ENCODE measurements around the gene ARHGAP18.

ARHGAP18 gene

DNA sequence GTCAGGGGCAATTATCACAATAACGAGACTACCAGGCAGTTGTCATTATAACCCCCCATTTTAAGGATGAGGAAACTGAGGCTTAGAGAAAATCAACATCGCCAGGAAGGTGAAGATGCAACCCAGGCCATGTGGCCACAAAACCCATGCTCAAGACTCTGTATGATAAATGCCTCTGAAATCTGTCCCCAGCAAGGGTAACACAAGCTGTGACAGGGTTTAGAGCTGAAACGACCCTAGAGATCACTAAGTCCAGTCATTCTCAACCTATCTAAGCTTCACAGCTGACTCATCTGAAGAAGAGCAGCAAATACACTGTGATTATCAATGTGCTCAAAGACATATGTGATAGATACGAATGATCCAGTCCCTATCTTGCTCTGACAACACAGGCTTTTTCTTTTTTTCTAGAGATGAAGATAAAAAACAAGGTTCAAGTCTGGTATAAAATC lies 47.0 kb downstream of the ARHGAP18 start:
- no peak for DNase-seq

DNA sequence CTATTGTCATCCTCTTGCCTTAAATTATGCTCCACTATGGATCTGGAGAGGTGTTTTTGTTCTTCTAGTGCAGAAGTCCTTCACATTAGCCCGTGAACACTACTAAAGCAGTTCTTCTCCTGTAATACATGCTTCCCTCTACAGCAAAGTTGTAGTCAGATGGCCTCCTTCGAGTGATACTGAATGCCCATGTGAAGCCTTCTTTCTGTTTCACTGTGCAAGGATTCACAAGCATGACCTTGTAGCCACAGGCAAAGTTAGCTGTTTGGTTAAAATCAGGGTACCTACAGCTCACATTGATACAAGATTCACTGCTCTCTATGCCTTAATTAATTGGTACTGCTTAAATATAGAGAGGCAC lies 47.6 kb downstream of the ARHGAP18 start:
- DNase-seq, result no peak

DNA sequence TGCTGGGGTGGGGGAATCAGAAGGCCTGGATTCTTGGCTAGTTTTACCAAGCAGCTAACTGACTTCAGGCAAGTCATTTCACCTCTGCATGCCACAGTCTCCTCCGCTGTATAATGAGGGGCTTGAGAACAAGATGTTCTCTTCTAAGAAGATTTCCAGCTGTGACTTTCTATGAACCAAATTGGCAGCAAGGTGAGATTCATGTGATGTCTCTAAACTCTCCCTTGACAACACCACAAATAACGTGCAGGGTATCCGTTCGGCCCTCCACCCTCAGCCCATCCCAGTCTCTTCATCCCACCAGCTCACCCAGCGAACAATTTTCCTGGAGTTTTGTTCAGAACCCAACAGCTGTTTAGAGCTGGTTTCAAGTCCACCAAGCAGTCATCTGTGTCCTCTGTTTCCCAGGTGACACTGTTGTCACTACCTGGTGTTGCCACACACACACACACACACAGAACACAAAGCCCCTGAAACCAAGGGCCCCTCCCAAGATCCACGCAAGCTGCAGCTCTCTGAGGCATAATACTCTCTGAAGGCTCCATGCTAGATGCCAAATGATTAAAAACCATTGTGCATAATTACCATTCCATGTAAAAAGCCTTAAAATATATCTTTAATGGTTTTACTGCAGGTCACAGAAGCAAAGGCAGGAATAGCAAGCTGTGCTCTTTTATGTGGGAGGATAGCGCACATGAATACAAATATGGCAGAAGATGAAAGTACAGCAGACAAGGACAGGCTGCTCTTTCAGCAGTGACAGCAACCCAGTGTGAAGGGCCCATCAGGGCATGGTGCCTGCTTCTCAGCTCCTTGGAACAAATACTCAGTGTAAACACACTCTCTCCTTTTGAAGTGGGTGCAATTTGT lies 48.2 kb downstream of the ARHGAP18 start:
- DNase-seq, result peak; percentile 33

DNA sequence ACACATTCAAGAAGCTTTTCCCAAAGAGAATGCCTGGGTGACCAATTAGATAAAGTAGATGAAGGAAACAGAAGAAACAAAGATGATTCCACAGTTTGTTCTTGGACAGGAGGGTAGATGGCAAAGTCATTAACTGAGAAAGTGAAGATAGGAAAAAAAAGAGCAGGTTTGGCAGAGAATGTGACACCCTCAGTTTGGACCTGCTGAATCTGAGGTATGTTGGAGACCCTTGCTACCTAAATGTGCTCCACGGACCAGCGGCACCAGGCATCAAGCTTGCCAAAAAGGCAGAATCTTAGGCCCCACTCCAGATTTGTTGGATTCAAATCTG lies 49.7 kb downstream of the ARHGAP18 start:
- no peak for DNase-seq

DNA sequence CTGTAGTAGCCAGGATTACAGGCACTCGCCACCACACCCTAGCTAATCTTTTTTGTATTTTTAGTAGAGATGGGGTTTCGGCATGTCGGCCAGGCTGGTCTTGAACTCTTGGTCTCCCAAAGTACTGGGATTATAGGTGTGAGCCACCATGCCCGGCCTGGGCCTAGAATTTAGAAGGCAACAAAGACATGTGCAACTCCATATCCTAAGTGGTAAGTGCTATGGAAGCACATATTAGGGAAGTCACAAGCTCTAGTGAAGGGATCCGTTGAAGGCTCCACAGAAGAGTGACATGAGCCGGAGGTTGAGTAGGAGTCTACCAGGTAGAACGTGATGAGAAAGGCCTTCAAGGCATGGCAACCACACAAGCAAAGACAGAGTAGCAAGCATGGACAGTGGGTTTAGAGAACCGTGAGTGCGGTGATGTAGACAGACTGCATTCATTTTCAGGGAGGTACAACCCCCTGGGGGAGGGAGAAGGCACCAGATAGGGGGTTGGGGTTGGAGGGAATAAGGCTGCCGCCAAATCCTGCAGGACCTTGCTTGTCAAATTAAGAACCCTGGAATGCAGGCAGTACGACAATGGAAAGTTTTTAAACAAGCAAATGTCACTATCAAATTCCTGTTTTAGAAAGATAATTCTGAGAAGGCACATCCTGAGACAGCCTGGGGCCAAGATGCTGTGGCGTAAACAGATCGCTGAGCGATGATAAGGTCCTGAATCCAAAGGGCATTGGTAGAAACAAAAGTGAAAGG lies 50.2 kb downstream of the ARHGAP18 start:
- DNase-seq, result no peak

DNA sequence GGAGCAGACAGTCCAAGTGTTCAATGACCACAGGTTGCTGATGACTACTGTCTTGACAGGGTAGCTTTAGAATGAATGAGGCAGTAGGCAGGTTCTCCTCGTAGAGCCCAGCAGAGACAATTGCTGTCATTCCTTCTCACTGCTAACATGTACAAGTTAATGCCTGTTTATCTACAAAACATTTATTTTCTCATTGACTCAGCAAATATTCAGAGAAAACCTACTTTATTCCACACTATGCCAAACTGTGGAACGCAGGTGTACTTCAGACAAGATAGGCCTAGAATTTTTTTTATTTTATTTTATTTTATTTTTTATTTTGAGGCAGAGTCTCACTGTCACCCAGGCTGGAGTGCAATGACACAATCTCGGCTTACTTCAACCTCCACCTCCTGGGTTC lies 50.8 kb downstream of the ARHGAP18 start:
- DNase-seq, result no peak

DNA sequence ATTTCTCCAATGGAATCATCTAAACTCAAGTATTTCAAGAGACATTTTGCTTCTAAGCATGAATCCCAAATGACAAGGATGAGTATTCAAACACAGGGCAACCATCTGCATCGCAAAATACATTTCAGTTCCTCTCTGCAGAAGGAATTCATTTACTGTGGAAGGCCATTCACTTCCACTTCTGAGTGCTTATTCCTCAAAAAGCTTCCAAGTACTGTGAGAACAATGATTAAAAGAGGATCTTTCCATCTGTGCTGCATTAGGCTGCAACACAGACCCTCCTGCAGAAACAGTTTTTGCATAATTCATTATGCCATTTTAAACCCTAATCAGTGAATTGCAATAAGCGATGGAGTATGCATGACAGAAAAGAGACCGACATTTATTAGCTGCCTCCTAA lies 52.5 kb downstream of the ARHGAP18 start:
- DNase-seq, result no peak

DNA sequence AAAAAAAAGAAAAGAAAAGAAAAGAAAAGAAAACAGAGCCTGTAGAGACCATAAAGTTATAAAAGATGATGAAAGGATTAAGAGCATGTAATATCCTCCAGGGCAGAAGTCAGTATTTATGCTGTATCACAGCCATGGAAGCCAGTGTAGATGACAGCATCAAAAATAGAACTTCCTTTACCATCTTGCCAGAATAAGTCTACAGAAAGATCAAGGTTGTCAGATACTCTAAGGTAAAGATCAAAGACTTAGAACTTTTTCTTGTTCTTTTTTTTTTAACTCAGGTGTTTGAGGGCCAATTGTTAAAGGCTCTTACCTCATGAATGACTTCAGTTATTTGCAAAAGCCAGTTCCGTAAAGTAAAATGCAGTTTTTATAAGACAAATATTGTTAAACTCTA lies 54.6 kb downstream of the ARHGAP18 start:
- no peak for DNase-seq

DNA sequence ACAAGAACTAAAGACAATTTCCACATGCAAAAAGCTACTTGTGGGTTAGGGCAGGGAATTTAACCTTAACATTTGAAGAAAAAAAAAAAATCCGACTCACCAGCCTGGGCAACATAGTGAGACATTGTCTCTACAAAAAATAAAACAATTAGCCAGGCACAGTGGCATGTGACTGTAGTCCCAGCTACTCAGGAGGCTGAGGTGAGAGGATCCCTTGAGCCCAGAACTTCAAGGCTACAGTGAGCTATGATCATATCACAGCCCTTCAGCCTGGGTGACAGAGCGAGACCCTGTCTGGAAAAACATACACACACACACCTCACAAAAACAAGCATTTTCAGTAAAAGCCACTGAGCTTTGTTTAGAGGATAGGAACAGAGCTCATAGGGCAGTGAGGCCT lies 56.2 kb downstream of the ARHGAP18 start:
- DNase-seq, result no peak

DNA sequence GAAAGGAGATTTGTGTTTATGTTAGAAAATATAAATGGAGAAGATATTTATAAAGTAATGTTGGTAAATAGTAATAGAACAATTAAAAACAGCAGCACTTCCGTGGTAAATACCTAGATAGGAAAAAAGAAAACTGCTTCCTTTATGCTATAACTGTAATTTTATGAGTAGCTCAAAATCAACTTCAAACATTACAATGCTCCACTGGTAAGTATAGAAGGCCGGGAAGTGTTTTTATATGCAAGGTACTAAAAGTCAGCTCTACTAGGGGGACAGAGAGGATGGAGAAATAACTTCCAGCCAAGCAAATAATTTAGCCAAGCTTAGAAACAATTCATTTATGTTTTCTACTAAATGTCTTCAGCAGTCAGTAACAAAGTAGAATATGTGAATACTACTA lies 56.7 kb downstream of the ARHGAP18 start:
- DNase-seq, result no peak

DNA sequence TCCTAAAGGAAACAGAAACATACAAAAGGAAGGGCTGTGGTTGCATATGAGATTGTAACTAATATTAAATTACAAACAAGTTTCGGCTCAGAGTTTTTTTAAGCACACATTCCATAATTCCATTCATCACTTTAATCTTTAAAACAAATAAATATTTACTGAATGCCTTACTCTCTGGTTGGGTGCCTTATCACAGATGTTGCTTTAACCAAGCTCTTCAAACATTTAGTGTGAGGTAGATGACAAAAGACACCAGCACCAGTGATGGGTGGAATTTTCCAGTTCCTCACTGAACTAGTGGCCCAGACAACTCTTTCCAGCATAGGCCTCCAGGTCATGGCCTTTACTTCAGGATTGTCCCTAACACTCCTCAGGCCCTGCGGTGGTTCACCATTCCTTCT lies 58.7 kb downstream of the ARHGAP18 start:
- no peak for DNase-seq

DNA sequence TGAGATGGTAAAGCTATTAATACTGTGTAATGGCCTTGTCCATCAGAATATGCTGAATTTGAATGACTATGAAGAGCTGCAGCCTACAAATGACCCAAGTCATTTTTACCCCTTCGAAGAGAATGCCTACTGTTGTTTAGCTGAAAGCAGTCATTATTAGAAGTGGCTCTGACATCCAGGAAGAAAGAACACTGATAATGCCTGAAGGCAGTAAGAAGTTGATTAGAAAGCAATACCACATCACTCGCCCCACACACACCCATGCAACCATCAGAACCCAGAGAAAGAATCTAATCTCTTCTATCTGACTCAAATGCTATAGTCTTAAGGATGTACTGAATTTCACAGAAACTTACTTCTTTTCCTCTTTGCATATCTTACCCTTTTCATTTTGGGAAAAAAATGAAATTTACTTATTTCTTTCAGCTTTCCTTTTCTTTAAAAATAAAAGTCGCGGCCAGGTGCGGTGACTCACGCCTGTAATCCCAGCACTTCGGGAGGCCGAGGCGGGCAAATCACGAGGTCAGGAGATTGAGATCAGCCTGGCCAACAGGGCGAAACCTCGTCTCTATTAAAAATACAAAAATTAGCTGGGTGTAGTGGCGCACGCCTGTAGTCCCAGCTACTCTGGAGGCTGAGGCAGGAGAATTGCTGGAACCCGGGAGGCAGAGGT lies 61.0 kb downstream of the ARHGAP18 start:
- DNase-seq, result no peak

DNA sequence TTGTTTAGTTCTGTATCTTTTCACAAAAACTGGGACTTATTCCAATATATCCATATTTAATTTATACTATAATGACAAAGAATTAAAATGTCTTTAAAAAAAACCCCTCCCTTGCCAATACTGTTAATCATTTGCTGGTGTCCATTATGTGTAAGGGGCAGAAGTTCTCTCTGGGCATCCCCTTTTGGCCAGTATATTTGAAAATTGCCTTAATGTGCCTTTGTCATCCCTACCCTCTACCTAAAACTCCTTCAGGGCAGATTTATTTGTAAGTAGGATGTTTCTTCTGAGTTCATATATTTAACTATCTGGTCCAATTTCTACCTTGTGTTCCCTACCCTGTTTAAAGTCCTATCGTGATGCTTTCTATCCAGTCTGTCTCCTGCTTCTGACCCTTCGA lies 62.9 kb downstream of the ARHGAP18 start:
- DNase-seq, result no peak

DNA sequence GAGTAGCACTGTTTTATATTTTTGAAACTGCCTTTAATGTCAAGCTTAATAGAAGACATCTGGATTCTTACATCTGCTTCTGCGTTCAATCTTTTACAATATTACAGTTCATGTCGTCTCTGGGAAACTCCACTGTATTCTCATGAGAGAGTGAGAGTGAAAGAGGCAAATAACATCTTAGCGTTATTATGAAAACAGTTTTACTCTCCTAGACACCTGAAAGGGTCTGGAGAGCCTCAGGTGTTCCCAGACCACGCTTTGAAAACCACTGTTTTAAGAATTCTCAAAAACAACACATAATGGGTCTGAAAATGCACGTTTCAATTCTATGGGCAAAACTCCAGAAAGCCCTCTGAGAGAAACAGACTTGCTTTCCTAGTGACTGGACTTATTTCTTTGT lies 63.3 kb downstream of the ARHGAP18 start:
- DNase-seq, result no peak

DNA sequence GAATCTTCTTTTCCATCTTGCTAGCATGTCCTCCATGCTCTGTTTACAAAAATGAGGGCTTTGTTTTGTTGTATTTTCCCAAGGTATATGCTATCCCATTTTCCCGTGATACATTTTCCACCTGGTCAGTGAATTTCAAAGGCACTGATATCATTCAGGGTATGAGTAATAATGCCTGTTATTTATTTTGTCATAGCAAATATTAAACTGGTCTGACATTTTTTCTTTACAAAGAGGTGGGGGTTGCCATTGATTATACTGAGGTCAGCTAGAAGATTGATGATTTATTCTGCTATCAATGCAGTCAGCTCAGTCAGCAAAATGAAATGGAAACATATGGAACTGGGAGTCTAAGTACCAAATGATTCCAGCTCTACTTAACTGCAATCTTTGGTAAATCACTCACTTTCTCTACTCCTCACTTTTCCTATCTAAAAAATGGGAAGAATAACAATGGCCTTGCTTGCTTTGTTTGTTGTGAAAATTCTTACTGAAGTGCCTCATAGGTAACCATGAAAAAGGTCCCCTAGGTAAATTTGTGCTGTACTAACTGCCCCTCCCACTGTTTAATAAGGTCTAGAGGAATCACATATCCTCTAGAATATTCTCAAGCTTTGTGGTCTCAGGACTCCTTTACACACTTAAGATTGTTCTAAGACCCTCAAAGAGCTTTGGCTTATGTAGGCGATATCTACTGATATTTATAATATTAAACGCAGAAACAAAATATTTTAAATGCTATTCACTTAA lies 64.0 kb downstream of the ARHGAP18 start:
- DNase-seq, result no peak

DNA sequence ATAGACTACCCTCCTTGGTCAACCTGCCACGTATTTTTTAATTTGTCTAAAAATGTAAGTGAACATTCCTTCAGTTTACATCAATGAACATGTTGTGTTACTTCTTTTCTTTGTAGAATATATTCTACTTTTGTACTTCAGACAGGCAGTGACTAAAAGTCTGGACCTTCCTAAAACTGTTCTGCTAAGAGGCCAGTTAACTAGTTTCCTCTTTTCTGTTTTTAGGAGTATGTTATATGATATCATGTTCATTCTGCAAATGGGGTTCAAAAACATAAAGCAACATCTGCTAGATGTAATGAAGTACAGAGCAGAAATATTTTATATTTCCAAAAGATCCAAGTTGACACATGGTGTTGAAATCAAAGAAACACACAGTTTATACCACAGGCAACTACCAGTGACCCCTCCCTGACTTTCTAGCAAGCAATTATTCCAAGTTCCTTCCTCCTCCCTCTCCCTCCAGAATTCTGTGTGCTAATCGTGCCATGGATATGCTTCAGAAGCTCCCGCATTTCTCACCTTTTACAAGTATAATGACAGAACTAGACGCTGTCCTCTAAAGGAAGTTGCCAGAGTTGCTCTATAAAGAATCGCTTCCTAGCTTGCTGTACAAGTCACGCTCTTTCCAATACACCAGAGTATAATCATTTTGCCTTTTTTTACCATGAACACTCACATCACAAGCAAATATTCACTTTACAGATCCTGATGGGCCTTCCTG lies 64.7 kb downstream of the ARHGAP18 start:
- no peak for DNase-seq

DNA sequence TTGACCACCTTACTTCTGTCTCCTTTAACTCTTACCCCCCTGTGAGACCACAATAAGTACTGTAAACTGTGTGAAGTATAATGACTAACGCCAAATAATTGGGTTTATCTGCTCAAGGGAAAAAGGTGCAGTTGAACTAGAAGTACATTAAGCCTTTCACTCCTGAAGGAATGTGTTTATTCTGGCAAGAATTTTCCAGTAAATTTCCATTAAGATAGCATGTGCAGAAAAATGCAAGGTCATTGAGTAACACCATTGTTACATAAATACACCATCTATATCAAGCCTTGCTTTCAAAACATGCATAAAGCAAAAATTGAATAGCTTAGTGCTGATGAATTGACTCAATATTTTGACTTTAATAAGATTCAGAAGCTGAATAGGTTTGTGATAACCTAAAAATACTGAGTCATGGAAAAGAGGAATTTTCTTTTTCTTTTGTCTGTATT lies 65.4 kb downstream of the ARHGAP18 start:
- DNase-seq, result no peak

DNA sequence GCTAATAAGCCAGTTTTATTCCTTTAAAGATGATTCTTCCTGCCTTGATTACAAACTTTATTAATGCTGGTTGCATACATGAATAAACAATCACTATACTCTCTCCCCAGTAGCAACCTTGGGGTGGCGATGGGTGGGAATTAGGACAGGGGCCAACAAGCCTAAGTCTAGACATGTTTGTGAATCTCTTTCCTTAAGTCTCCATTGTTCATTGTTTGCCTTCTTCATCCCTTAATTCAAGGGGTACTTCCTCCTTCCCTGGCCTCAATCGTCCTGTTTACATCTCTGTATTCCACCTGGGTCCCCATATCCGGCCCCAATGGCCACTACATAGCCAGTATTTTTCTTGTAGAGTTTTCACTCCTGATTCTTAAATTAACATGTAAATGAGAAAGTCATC lies 66.0 kb downstream of the ARHGAP18 start:
- DNase-seq, result no peak

DNA sequence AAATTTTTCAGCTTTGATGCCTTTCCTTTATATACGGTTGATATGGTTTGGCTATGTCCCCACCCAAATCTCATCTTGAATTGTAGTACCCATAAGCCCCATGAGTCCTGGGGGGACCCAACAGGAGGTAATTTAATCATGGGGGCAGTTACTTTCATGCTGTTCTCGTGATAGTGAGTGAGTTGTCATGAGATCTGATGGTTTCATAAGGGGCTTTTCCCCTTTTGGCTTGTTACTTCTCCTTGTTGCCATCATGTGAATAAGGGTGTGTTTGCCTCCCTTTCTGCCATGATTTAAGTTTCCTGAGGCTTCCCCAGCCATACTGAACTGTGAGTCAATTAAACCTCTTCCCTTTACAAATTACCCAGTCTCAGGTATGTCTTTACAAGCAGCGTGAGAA lies 66.8 kb downstream of the ARHGAP18 start:
- no peak for DNase-seq

DNA sequence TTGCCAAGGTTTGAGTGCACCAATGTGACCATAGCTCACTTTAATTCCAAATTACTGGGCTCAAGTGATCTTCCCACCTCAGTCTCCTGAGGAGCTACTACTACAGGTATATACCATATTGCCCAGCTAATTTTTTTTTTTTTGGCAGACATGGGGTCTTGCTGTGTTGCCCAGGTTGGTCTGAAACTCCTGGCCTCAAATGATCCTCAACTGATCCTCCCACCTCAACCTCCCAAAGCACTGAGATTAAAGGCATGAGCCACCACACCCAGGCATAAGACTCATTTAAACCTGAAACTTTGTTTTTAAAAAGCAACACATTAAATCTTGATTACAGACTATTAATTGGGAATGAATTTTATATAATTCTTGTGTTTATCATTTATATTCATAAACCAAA lies 67.7 kb downstream of the ARHGAP18 start:
- no peak for DNase-seq

DNA sequence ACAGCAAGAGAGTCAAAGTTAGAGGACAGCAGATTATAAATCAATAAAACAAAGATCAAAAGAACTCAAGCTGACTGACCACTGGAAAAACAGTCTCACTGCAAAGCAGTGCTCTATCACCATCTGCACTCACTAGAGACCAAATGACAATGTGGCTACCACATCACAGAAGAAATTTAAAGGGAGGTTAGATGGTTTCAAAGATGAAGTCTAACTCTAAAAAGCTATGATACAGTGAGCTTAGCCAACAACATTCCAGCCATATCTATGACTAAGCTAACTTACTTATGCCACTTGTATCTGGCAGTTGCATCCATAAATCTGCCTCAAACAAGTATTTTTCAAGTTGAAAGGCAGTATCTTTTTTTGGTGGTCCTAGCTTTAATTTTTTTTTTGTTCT lies 68.6 kb downstream of the ARHGAP18 start:
- no peak for DNase-seq

DNA sequence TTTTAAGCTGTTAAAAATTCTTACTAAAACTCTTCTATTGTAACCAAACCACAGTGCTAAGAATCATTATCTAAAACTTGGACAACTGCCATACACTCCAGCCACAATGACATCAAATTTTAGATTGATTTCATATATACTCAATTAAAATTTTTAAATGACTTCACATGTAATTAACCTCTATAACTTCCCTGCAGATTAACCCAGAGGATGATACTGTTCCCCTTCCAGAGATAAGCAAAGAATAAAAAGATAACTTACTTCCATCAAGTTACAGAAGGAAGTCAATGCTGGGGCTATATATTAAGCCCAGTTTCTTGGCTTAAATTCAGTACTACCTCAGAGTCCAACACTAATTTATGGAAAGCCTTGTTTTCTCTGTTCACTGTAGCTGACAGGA lies 71.3 kb downstream of the ARHGAP18 start:
- DNase-seq, result peak; percentile 63
